OCI-LY1 (cell line): ENCODE results near the gene ATAD3C.
"Not testable (repeated sequence)": the region's sequence is repeated elsewhere in the genome, so short reads cannot be mapped to it uniquely, and the experiment has no call there.

Experiments used
- CTCF ChIP-seq: fragments of 200-600 bp; sonication (generic), shearing (Covaris generic); IDR thresholded peaks from 2 replicates; pipeline ENCODE4 v1.5.1; 2017; ENCODE audit warnings: mild to moderate bottlenecking, antibody characterized with exemption, low read length, moderate library complexity, mixed read lengths
- EZH2 ChIP-seq: fragments of 200-600 bp; sonication (generic), shearing (Covaris generic); IDR thresholded peaks from 2 replicates; pipeline ENCODE4 v1.8.0; 2017; ENCODE audit warnings: borderline replicate concordance, mixed run types, mild to moderate bottlenecking, antibody characterized with exemption, low read length, moderate library complexity, mixed read lengths

GRCh38 chr1:1417825-1418463, 31.5 kb upstream of the ATAD3C start:
- TF ChIP-seq CTCF, EZH2: not testable (repeated sequence)
